Colonic mucosa (tissue), 4 donors: ENCODE measurements around the gene PCDH12. TPM values are rescaled to one million over a fixed set of nuclear protein-coding genes. Genes with fewer than 3 reads are reported as not detected.

Experiments
- DNase-seq: peaks from one replicate; pipeline ENCODE4 v3.0.0-alpha.2; 2020
- H3K27ac ChIP-seq: fragments of 200-600 bp; one replicate; pipeline ENCODE4 v1.8.0; 2021
- H3K27me3 ChIP-seq: fragments of 200-600 bp; one replicate; pipeline ENCODE4 v1.8.0; 2021
- H3K36me3 ChIP-seq: fragments of 200-600 bp; one replicate; pipeline ENCODE4 v1.8.0; 2021
- H3K4me1 ChIP-seq: fragments of 200-600 bp; one replicate; pipeline ENCODE4 v1.8.0; 2021; ENCODE audit warnings: mild to moderate bottlenecking
- H3K4me3 ChIP-seq: fragments of 200-600 bp; one replicate; pipeline ENCODE4 v1.8.0; 2021
- H3K9ac ChIP-seq, 2 donors: one replicate each; pipeline ENCODE4 v1.7.0; 2013; ENCODE audit warnings: control low read depth in 2 of 2, low read depth in 2 of 2, low read length in 2 of 2
- H3K9me3 ChIP-seq: fragments of 200-600 bp; one replicate; pipeline ENCODE4 v1.8.0; 2021
- CTCF ChIP-seq: fragments of 200-600 bp; IDR thresholded peaks from one replicate; pipeline ENCODE4 v1.8.0; 2022; ENCODE audit warnings: antibody characterized with exemption, mild to moderate bottlenecking
- intact Hi-C: fragments of 100-400 bp; cut with DNase I; formaldehyde crosslinking; loops from one replicate; pipeline ENCODE4 v1.14.1; 2022
- total RNA-seq, 2 donors: library from RNA; stranded (reverse); fragmentation: NEBNext Ultra II Directional in 1 of 2; extraction: Animal tissue kit (Norgen Biotek cat#: 25700) in 1 of 2; gene quantifications; one replicate each; pipeline ENCODE4 v1.2.1, GENCODE V29; 2021
- donor health status: healthy.
- donor health status: DM: no; HTN: no; CAD: no.
- donor health status: DM: no; HTN: no; CAD: no.

Gene PCDH12
- total RNA-seq, 2 donors from 2014 or later, result 1.1 to 1.3 TPM

GRCh38 chr5:142000173-142000572 lies 42.2 kb upstream of the PCDH12 start:
- intact Hi-C loops, result no loop called here
- DNase-seq, result no peak
- H3K4me1 ChIP-seq, result no peaks in the 10 kb centered on the region
- H3K27me3 ChIP-seq, result no peaks in the 10 kb centered on the region
- no peak for TF ChIP-seq CTCF
- no peak overlapping the region for H3K4me3 ChIP-seq
- no peak overlapping the region for H3K27ac ChIP-seq
- no peak overlapping the region for H3K9ac ChIP-seq
- peaks cover 5% of the 10 kb centered on the region for H3K36me3 ChIP-seq
- no peaks in the 10 kb centered on the region for H3K9me3 ChIP-seq

DNA sequence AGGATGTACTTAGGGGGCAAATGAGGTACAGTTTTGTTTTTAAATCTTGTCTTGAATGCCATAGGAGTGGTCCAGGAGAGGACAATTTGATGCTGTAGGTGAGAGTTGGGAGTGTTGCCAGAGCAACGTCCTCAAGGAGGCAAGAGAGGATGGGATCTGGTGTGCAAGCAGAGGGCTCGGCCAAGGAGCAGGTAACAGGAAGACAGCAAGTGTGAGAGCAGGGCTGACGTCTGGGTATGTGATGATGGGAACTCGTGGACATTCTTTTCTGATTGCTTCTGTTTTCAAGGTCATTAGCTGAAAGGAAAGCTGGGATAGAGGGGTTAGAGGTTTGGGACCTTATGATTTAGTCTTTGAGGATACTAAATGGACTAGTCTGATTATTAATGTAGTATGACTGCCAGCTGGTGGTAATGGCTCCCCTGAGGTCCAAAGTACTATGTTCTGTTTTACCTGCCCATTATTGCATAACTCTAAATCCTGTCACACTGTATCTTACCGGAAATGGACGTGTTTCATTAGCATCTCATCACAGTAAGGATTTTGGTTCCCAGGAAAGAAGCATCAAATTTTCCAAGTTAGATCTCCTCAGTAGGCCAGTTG lies 39.5 kb upstream of the PCDH12 start:
- Histone ChIP-seq H3K27ac (no peak overlapping the region), H3K4me3 (no peak overlapping the region), H3K27me3 (no peaks in the 10 kb centered on the region), H3K9ac (no peak overlapping the region), H3K36me3 (peaks cover 9% of the 10 kb centered on the region), H3K9me3 (no peaks in the 10 kb centered on the region), H3K4me1 (no peaks in the 10 kb centered on the region)
- no peak for TF ChIP-seq CTCF
- no peak for DNase-seq
- intact Hi-C loops, result no loop called here

GRCh38 chr5:141995656-141996055 lies 37.7 kb upstream of the PCDH12 start:
- H3K36me3 ChIP-seq, result peaks cover 4% of the 10 kb centered on the region
- no peak overlapping the region for H3K27ac ChIP-seq
- intact Hi-C loops, result no loop called here
- H3K4me1 ChIP-seq, result no peaks in the 10 kb centered on the region
- no peaks in the 10 kb centered on the region for H3K9me3 ChIP-seq
- DNase-seq, result no peak
- H3K4me3 ChIP-seq, result no peak overlapping the region
- H3K9ac ChIP-seq, result no peak overlapping the region
- no peaks in the 10 kb centered on the region for H3K27me3 ChIP-seq
- no peak for TF ChIP-seq CTCF

- no peaks in the 10 kb centered on the region for H3K4me1 ChIP-seq
- no peaks in the 10 kb centered on the region for H3K27me3 ChIP-seq
- H3K4me3 ChIP-seq, result no peak overlapping the region
- no peaks in the 10 kb centered on the region for H3K9me3 ChIP-seq
- no peak for DNase-seq
- H3K36me3 ChIP-seq, result peaks cover 4% of the 10 kb centered on the region
- intact Hi-C loops, result loop anchor here (5.0 kb wide), 1 partner anchor 153 kb away; no protein-coding TSS in a partner anchor
- no peak for TF ChIP-seq CTCF
- no peak overlapping the region for H3K27ac ChIP-seq
- no peak overlapping the region for H3K9ac ChIP-seq
Observed at GRCh38 chr5:141994511-141995136, 36.6 kb upstream of the PCDH12 start.

DNA sequence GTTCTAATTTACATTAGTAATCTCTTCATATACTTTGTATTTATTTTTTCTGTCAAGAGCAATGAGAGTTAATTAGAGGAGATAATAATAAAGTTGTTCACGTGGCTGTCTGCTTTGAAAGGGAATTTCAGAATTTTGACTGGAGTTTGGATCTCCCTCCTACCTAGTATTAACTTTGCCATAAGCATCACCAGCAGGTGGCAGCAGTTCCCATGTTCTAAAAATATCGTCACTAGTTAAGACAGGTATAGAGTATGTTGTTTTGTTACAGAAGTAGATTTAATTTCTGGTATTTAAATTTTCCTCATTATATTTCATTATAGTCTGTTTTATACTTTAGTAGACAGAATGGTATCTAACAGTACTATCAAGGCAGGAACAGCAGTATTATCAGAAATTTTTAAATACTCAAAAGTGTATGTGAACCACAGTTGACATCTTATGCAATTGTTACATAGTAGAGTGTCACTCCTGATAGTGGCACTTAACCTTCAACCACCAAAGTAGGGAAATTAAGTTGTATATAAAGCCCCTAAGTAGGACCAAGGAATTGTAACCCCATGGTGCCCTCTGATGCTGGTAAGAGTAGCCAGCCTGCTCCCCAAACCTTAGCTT lies 34.5 kb upstream of the PCDH12 start:
- Histone ChIP-seq H3K27me3 (no peaks in the 10 kb centered on the region), H3K4me3 (no peak overlapping the region), H3K9me3 (no peaks in the 10 kb centered on the region), H3K27ac (no peak overlapping the region), H3K9ac (no peak overlapping the region), H3K4me1 (no peaks in the 10 kb centered on the region), H3K36me3 (peaks cover 4% of the 10 kb centered on the region)
- TF ChIP-seq CTCF, result peak; percentile 66
- peak; percentile 79 for DNase-seq
- intact Hi-C loops, result loop anchor here (5.0 kb wide), 1 partner anchor 155 kb away; no protein-coding TSS in a partner anchor
